ENCODE measurements around the gene RSPO1.

RSPO1 gene

GRCh38 chr1:37562984-37563383 is 71.7 kb downstream of the RSPO1 start:
- TF ChIP-seq CTCF (IDR thresholded peaks at IDR 0.05) = no peak
- H3K27ac ChIP-seq = no peak overlapping the region
- peaks cover 0 to 13% (median 0%) of the 10 kb centered on the region in 4 donors for H3K4me1 ChIP-seq
- no peaks in the 10 kb centered on the region for H3K9me3 ChIP-seq
- intact Hi-C loops (cut with DNase I; ENCODE audit: low total_unique reads) = loop anchor here (5.0 kb wide), 1 partner anchor 119 kb away; no protein-coding TSS in a partner anchor
- no peak for DNase-seq
- no peaks in the 10 kb centered on the region for H3K27me3 ChIP-seq
- no peak overlapping the region for H3K4me3 ChIP-seq
- peaks cover 28 to 74% (median 43%) of the 10 kb centered on the region in 3 donors for H3K36me3 ChIP-seq
